IMR-90 (cell line): ENCODE results near the gene HPSE2. TPM values are rescaled to one million over a fixed set of nuclear protein-coding genes. Genes with fewer than 3 reads are reported as not detected.
"Not testable (repeated sequence)": the region's sequence is repeated elsewhere in the genome, so short reads cannot be mapped to it uniquely, and the experiment has no call there.

Source experiments
- ATAC-seq: fragments of 200-7000 bp; cut with Tn5 transposase; 2 replicates; pipeline ENCODE4 v1.9.1; 2020; ENCODE audit warnings: low read depth, mild to moderate bottlenecking, moderate library complexity
- BruUV-seq: library from RNA; stranded (reverse); fragments of 400-500 nt; replicated peaks from 2 replicates; lab custom pipeline; 2021; lab: Mats Ljungman, UMichigan
- CTCF ChIA-PET: fragments of 300-600 bp; formaldehyde crosslinking; extraction: SDS; loops from one replicate; lab custom pipeline; 2021; ENCODE audit warnings: antibody characterized with exemption; lab: Yijun Ruan, JAX
- POLR2A ChIA-PET: fragments of 300-600 bp; sonication (Branson Sonifier 250); formaldehyde crosslinking; loops from one replicate; lab custom pipeline; 2022; ENCODE audit warnings: antibody characterized with exemption; ENCODE audit not compliant: unreplicated experiment; lab: Charles Lee
- DNase-seq: peaks from one replicate; pipeline ENCODE4 v3.0.0; 2013
- H2AFZ ChIP-seq: replicated peaks from 2 replicates; pipeline ENCODE3; 2013; ENCODE audit warnings: low read length, mild to moderate bottlenecking; ENCODE audit not compliant: poor library complexity
- H2AK5ac ChIP-seq: 2 replicates; pipeline ENCODE4 v1.6.1; 2013; ENCODE audit warnings: low read depth, low read length, inconsistent platforms
- H2AK9ac ChIP-seq: replicated peaks from 2 replicates; pipeline ENCODE3; 2013; ENCODE audit warnings: mild to moderate bottlenecking, low read depth, low read length, moderate library complexity; ENCODE audit not compliant: poor library complexity
- H2BK120ac ChIP-seq: 2 replicates; pipeline ENCODE4 v1.6.1; 2013; ENCODE audit warnings: low read depth, low read length, inconsistent platforms
- H2BK15ac ChIP-seq: 3 replicates; pipeline ENCODE4 v1.6.1; 2013; ENCODE audit warnings: low read depth, low read length, inconsistent platforms
- H2BK20ac ChIP-seq: 2 replicates; pipeline ENCODE4 v1.6.1; 2013; ENCODE audit warnings: low read depth, mild to moderate bottlenecking, inconsistent platforms, low read length, moderate library complexity
- H2BK5ac ChIP-seq: 2 replicates; pipeline ENCODE4 v1.6.1; 2013; ENCODE audit warnings: mild to moderate bottlenecking, low read depth, low read length, inconsistent platforms; ENCODE audit not compliant: poor library complexity, severe bottlenecking
- H3K14ac ChIP-seq: replicated peaks from 2 replicates; pipeline ENCODE4 v1.6.1; 2013; ENCODE audit warnings: low read depth, low read length, inconsistent platforms
- H3K18ac ChIP-seq: 2 replicates; pipeline ENCODE4 v1.6.1; 2013; ENCODE audit warnings: low read depth, low read length, control low read depth
- H3K23ac ChIP-seq: 2 replicates; pipeline ENCODE4 v1.6.1; 2013; ENCODE audit warnings: low read depth, low read length, inconsistent platforms
- H3K27ac ChIP-seq: 2 replicates; pipeline ENCODE4 v1.5.1; 2013; ENCODE audit warnings: mild to moderate bottlenecking, control low read depth, low read length; ENCODE audit not compliant: insufficient read depth
- H3K27me3 ChIP-seq: 2 replicates; pipeline ENCODE4 v1.6.1; 2013; ENCODE audit warnings: low read length; ENCODE audit not compliant: control insufficient read depth, insufficient read depth
- H3K36me3 ChIP-seq: 2 replicates; pipeline ENCODE4 v1.6.1; 2013; ENCODE audit warnings: low read length, mixed read lengths; ENCODE audit not compliant: control insufficient read depth, insufficient read depth
- H3K4ac ChIP-seq: 2 replicates; pipeline ENCODE4 v1.6.1; 2013; ENCODE audit warnings: low read depth, low read length, inconsistent platforms
- H3K4me1 ChIP-seq: 2 replicates; pipeline ENCODE4 v1.6.1; 2013; ENCODE audit warnings: low read length, mixed read lengths; ENCODE audit not compliant: control insufficient read depth, insufficient read depth
- H3K4me2 ChIP-seq: 2 replicates; pipeline ENCODE4 v1.6.1; 2013; ENCODE audit warnings: low read depth, mild to moderate bottlenecking, control low read depth, low read length, moderate library complexity
- H3K4me3 ChIP-seq: 2 replicates; pipeline ENCODE4 v1.5.1; 2013; ENCODE audit warnings: low read depth, mild to moderate bottlenecking, control low read depth, low read length, moderate library complexity; ENCODE audit not compliant: insufficient read depth
- H3K56ac ChIP-seq: 2 replicates; pipeline ENCODE4 v1.6.1; 2013; ENCODE audit warnings: low read length, inconsistent platforms; ENCODE audit not compliant: insufficient read depth; ENCODE audit errors: extremely low read depth
- H3K79me1 ChIP-seq, 2 experiments: 2 replicates each; pipeline ENCODE4 v1.6.1; 2013; ENCODE audit warnings: low read length in 2 of 2, inconsistent platforms in 1 of 2, low read depth in 1 of 2
- H3K9ac ChIP-seq: 2 replicates; pipeline ENCODE4 v1.6.1; 2013; ENCODE audit warnings: low read depth, low read length, control low read depth
- H3K9me1 ChIP-seq: 2 replicates; pipeline ENCODE4 v1.6.1; 2013; ENCODE audit warnings: low read length, inconsistent platforms; ENCODE audit not compliant: insufficient read depth
- H3K9me3 ChIP-seq: 2 replicates; pipeline ENCODE4 v1.6.1; 2013; ENCODE audit warnings: low read length; ENCODE audit not compliant: control insufficient read depth, insufficient read depth
- H4K20me1 ChIP-seq: 2 replicates; pipeline ENCODE4 v1.6.1; 2013; ENCODE audit warnings: low read length, inconsistent platforms; ENCODE audit not compliant: insufficient read depth
- H4K5ac ChIP-seq: 2 replicates; pipeline ENCODE4 v1.6.1; 2013; ENCODE audit warnings: mild to moderate bottlenecking, low read depth, low read length, control low read depth
- H4K8ac ChIP-seq, 2 experiments: 2 replicates each; pipeline ENCODE4 v1.6.1; 2013; ENCODE audit warnings: low read depth in 2 of 2, low read length in 2 of 2, control low read depth in 1 of 2, inconsistent platforms in 1 of 2
- H4K91ac ChIP-seq: 2 replicates; pipeline ENCODE4 v1.6.1; 2013; ENCODE audit warnings: low read depth, low read length, inconsistent platforms; ENCODE audit not compliant: insufficient read depth
- dilution Hi-C: fragments of 300-500 bp; cut with HindIII; formaldehyde crosslinking; loops from one replicate; pipeline ENCODE4 v1.14.3; 2018; ENCODE audit warnings: low sequenced_read_pairs; ENCODE audit not compliant: unreplicated experiment
- in situ Hi-C: fragments of 300-500 bp; cut with MboI; formaldehyde crosslinking; loops from 3 replicates; pipeline ENCODE4 v1.14.3; 2019; ENCODE audit warnings: low sequenced_read_pairs, inconsistent platforms, mixed read lengths
- intact Hi-C: fragments of 100-400 bp; cut with micrococcal nuclease; formaldehyde crosslinking; loops from 2 replicates; pipeline ENCODE4 v1.10.0; 2022
- polyA plus RNA-seq, 3 experiments: library from polyadenylated mRNA; depleted of rRNA; stranded (reverse); fragments of >200 nt; gene quantifications; 2 replicates each; pipeline ENCODE4 v1.2.3, GENCODE V29; 2012; ENCODE audit warnings: low replicate concordance in 1 of 3
- total RNA-seq: library from RNA; depleted of rRNA; stranded (reverse); fragments of >200 nt; gene quantifications from 2 replicates; pipeline ENCODE4 v1.2.3, GENCODE V29; 2012

The HPSE2 gene
- total and polyA plus RNA-seq, 2 of the 4 experiments (the other 2 are of a cell fraction), result not detected

DNA sequence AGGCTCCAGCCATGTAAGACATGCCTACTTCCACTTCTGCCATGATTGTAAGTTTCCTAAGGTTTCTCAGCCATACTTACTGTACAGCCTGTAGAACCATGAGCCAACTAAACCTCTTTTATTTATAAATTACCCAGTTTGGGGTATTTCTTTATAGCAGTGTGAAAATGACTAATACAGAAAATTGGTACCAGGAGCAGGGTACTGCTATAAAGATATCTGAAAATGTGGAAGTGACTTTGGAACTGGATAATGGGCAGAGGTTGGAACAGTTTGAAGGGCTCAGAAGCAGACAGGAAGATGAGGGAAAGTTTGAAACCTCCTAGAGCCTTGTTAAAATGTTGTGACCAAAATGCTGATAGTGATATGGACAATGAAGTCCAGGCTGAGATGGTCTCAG is 12.2 kb upstream of the HPSE2 start:
- H2BK120ac ChIP-seq, H2AK5ac ChIP-seq, H3K56ac ChIP-seq, H3K4ac ChIP-seq, H2BK15ac ChIP-seq, H3K9ac ChIP-seq, H3K4me2 ChIP-seq, H2BK20ac ChIP-seq, H4K91ac ChIP-seq, BruUV-seq, H2AFZ ChIP-seq, H4K5ac ChIP-seq, DNase-seq, H3K14ac ChIP-seq, H3K18ac ChIP-seq, H3K9me1 ChIP-seq, H2BK5ac ChIP-seq, H2AK9ac ChIP-seq, H4K20me1 ChIP-seq, H3K23ac ChIP-seq, H3K79me1 ChIP-seq, H3K9me3 ChIP-seq, POLR2A ChIA-PET, H3K36me3 ChIP-seq, H3K27me3 ChIP-seq, ATAC-seq, dilution Hi-C loops, H3K4me3 ChIP-seq, H3K4me1 ChIP-seq, H3K27ac ChIP-seq, H4K8ac ChIP-seq: not testable (repeated sequence)
- in situ Hi-C loops, result loop anchor here (10.0 kb wide), 1 partner anchor 783 kb away; no protein-coding TSS in a partner anchor
- CTCF ChIA-PET, result interaction anchor here (1.6 kb wide), 1 partner anchor 780 kb away, joined by 9 read pairs; no protein-coding TSS in a partner anchor
- intact Hi-C loops, result loop anchor here (5.0 kb wide), 2 partner anchors 456 to 1336 kb away; no protein-coding TSS in a partner anchor
